ENCODE results near the gene HIVEP3. TPM values are rescaled to one million over a fixed set of nuclear protein-coding genes. Genes with fewer than 3 reads are reported as not detected.

Gene HIVEP3
- total and polyA plus RNA-seq, 2 donors (not counting 1 experiment from before 2014, with no cell fraction given): 2.0 to 5.1 TPM

- Histone ChIP-seq H4K20me1 (ENCODE audit: control insufficient read depth, insufficient read depth, low read length, poor library complexity, severe bottlenecking) (no peaks in the 10 kb centered on the region), H3K27me3 (replicated peaks in 1 of 4; ENCODE audit: control extremely low read depth in 1 of 4, control insufficient read depth in 3 of 4, insufficient read depth in 4 of 4, low read length in 3 of 4) (no peaks in the 10 kb centered on the region), H3K4me2 (replicated peaks; ENCODE audit: low read depth, low read length, poor library complexity, severe bottlenecking) (no peak overlapping the region), H3K9me3 (ENCODE audit: control extremely low read depth in 1 of 3, control insufficient read depth in 2 of 3, insufficient read depth in 1 of 3, low read length in 2 of 3) (no peaks in the 10 kb centered on the region), H2AFZ (ENCODE audit: insufficient read depth, low read depth, low read length, poor library complexity, severe bottlenecking) (no peak overlapping the region), H3K36me3 (replicated peaks in 1 of 2; ENCODE audit: control extremely low read depth in 1 of 2, control insufficient read depth in 1 of 2, extremely low read depth in 1 of 2, insufficient read depth in 2 of 2, low read length in 1 of 2) (peaks cover 0 to 9% of the 10 kb centered on the region in 2 experiments), H3K4me1 (ENCODE audit: control insufficient read depth in 2 of 2, insufficient read depth in 2 of 2, low read length in 2 of 2) (peaks cover 27 to 34% of the 10 kb centered on the region in 2 donors), H3K9ac (ENCODE audit: low read length) (no peak overlapping the region), H3K27ac (ENCODE audit: low read length in 2 of 2) (no peak overlapping the region), H3K4me3 (ENCODE audit: control extremely low read depth in 1 of 5, extremely low read depth in 1 of 5, insufficient read depth in 1 of 5, low read depth in 2 of 5, low read length in 4 of 5) (no peak overlapping the region), H3K79me2 (ENCODE audit: control insufficient read depth, insufficient read depth, low read length) (peaks cover 83% of the 10 kb centered on the region)
- DNase-seq: no peak
- H3K4me3 Mint-ChIP-seq: no peak overlapping the region
- H3K4me1 Mint-ChIP-seq: peaks cover 70% of the 10 kb centered on the region
- CTCF ChIA-PET: no interaction called here
- H3K9me3 Mint-ChIP-seq (ENCODE audit: insufficient read depth): no peaks in the 10 kb centered on the region
- no peak overlapping the region for H3K27ac Mint-ChIP-seq
- POLR2A ChIA-PET: no interaction called here
- ATAC-seq (ENCODE audit: low read depth): no peak
- H3K27me3 Mint-ChIP-seq: no peaks in the 10 kb centered on the region
- 92% methylated on average over 8 of the region's 10 CpGs for WGBS (ENCODE audit: insufficient coverage)
- TF ChIP-seq EZH2 (IDR thresholded peaks at IDR 0.05; ENCODE audit: borderline replicate concordance, insufficient read depth, low read depth, low read length, poor library complexity, severe bottlenecking) (no peak), CTCF (IDR thresholded peaks at IDR 0.05) (no peak)
- intact Hi-C loops (cut with micrococcal nuclease): no loop called here
Measured at GRCh38 chr1:41626146-41626545, 292.6 kb downstream of the HIVEP3 start.

DNA sequence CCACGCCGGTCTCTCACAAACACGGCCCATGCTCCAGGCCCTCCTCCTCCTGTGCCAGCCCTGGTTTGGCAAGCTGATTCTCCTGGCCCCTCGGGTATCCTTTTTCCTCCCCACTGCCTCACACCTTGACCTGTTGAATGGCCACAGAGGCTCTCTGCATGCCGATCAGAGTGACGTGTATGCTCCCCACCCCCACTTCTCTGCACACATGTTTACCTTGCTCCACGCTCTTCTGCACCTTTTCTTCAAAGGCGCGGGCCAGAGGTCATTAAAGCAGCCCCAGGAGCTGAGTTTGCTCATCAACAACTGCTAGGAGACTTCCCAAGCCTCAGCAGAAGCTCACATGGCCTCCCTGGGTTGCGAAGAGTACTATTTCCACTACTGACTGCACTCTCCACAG, 295.0 kb downstream of the HIVEP3 start:
- Mint-ChIP-seq H3K4me3 (peak overlapping the region; percentile 84), H3K27me3 (no peaks in the 10 kb centered on the region), H3K9me3 (ENCODE audit: insufficient read depth) (no peaks in the 10 kb centered on the region), H3K4me1 (peaks cover 69% of the 10 kb centered on the region), H3K27ac (peak overlapping the region; percentile 89)
- ChIA-PET CTCF (interaction anchor here (0.9 to 1.7 kb wide), 4 partner anchors 35 to 104 kb away, joined by 3 to 4 read pairs (median 4); no protein-coding TSS in a partner anchor), POLR2A (interaction anchor here (0.6 to 0.9 kb wide), 2 partner anchors 13 to 105 kb away, joined by 4 to 9 read pairs; no protein-coding TSS in a partner anchor)
- H3K9me3 ChIP-seq (ENCODE audit: control extremely low read depth in 1 of 3, control insufficient read depth in 2 of 3, insufficient read depth in 1 of 3, low read length in 2 of 3): no peaks in the 10 kb centered on the region
- peaks cover 82% of the 10 kb centered on the region for H3K79me2 ChIP-seq (ENCODE audit: control insufficient read depth, insufficient read depth, low read length)
- H3K27me3 ChIP-seq (replicated peaks in 1 of 4; ENCODE audit: control extremely low read depth in 1 of 4, control insufficient read depth in 3 of 4, insufficient read depth in 4 of 4, low read length in 3 of 4): no peaks in the 10 kb centered on the region
- H3K4me2 ChIP-seq (replicated peaks; ENCODE audit: low read depth, low read length, poor library complexity, severe bottlenecking): peak overlapping the region; percentile 74
- peak overlapping the region; percentile 68 for H3K9ac ChIP-seq (ENCODE audit: low read length)
- DNase-seq (no peak), ATAC-seq (ENCODE audit: low read depth) (peak; percentile 20)
- WGBS (ENCODE audit: insufficient coverage): 77% methylated on average over 10 of the region's 10 CpGs
- H3K36me3 ChIP-seq (replicated peaks in 1 of 2; ENCODE audit: control extremely low read depth in 1 of 2, control insufficient read depth in 1 of 2, extremely low read depth in 1 of 2, insufficient read depth in 2 of 2, low read length in 1 of 2): peaks cover 0 to 11% of the 10 kb centered on the region in 2 experiments
- TF ChIP-seq EZH2 (IDR thresholded peaks at IDR 0.05; ENCODE audit: borderline replicate concordance, insufficient read depth, low read depth, low read length, poor library complexity, severe bottlenecking): no peak
- no peak for TF ChIP-seq CTCF (IDR thresholded peaks at IDR 0.05)
- H2AFZ ChIP-seq (ENCODE audit: insufficient read depth, low read depth, low read length, poor library complexity, severe bottlenecking): no peak overlapping the region
- no peaks in the 10 kb centered on the region for H4K20me1 ChIP-seq (ENCODE audit: control insufficient read depth, insufficient read depth, low read length, poor library complexity, severe bottlenecking)
- H3K27ac ChIP-seq (ENCODE audit: low read length in 2 of 2): peak overlapping the region; percentile 57 to 77
- H3K4me3 ChIP-seq (ENCODE audit: control extremely low read depth in 1 of 5, extremely low read depth in 1 of 5, insufficient read depth in 1 of 5, low read depth in 2 of 5, low read length in 4 of 5): peak overlapping the region in 1 of 5 experiments; percentile 56
- peaks cover 27 to 42% of the 10 kb centered on the region in 2 donors for H3K4me1 ChIP-seq (ENCODE audit: control insufficient read depth in 2 of 2, insufficient read depth in 2 of 2, low read length in 2 of 2)
- intact Hi-C loops (cut with micrococcal nuclease): loop anchor here (1.0 to 2.0 kb wide), 4 partner anchors 17 to 105 kb away; no protein-coding TSS in a partner anchor
